GM08714 (cell line): ENCODE results near the gene NDRG2.

Experiments
- H3K4me3 ChIP-seq: fragments of 200-500 bp; sonication (Bioruptor generic); 2 replicates; pipeline ENCODE4 v1.5.1; 2014; ENCODE audit warnings: mild to moderate bottlenecking, low read length, inconsistent platforms
- ZNF274 ChIP-seq: IDR thresholded peaks from 2 replicates; pipeline ENCODE4 v1.6.1; 2012; ENCODE audit warnings: mild to moderate bottlenecking, low read depth, low read length

NDRG2 gene

DNA sequence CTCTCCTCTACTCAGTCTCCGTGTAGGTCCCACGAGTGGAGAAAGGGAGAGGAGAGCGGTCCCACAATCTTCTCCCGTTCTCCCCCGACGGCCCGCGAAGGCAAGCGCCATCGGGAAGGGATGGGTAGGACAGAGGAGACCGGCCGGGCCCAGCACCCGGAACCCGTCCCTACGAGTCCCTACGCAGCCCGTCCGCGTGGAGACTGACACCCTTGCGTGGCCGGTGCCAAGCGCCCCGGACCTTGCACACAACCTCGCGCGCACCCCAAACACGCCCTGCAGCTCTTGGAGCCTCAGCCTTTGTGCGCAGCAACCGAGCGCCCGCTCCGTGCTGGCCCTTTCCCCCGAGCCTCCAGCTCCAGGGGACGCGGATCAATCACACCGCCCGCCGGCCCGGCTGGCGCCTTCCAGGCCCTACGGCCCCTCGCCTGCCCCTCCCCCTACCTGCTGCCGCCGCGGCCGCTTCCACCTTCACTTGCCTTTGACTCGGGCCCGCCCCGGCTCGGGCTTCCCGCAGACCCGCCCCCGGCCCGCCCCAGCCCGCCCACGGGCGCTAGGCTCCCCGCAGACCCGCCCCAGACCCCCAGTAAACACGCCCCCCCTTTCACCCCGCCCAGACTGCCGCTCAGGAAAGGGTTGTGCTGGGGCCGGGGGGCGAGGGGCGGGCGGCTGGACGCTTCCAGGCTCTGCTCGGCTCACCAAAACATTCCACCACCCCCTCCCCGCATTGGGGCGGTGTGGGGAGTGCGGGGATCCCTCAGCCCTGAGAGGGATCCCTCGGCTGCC, at the start of gene NDRG2:
NDRG2 (minus strand) TSS at position 477 of the 786 bp plus-strand sequence. CDS start 1,746 bp downstream, outside the sequence.
- no peak for TF ChIP-seq ZNF274
- peak within 1 kb of the TSS; percentile 29; the same call in 1 of the 2 replicates for H3K4me3 ChIP-seq

DNA sequence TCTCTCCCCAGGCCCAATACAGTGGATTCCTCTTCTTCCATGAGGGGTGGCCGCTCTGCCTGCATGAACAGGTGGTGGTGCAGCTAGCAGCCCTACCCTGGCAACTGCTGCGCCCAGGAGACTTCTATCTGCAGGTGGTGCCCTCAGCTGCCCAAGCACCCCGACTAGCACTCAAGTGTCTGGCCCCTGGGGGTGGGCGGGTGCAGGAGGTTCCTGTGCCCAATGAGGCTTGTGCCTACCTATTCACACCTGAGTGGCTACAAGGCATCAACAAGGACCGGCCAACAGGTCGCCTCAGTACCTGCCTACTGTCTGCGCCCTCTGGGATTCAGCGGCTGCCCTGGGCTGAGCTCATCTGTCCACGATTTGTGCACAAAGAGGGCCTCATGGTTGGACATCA, 49.1 kb upstream of the NDRG2 start:
- no peak overlapping the region for H3K4me3 ChIP-seq
- TF ChIP-seq ZNF274, result no peak

DNA sequence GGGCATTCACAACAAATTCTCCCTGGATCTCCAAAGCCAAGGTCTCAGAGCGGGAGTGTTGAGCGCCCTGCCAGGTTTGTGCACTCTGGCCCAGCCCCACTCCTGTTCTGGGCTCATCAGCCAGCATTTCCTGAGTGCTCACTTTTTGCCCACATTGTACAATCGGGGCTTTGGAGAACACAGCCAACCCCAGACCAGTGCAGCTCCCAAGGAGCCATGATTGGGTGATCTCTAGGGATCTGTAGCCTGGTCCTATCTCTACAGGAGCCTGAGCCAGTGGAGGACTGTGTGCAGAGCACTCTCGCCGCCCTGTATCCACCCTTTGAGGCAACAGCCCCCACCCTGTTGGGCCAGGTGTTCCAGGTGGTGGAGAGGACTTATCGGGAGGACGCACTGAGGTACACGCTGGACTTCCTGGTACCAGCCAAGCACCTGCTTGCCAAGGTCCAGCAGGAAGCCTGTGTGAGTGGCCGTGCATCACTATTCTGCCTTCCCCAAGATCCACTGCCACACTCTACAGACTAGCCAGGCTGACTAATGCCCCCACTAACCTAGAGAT, 48.0 kb upstream of the NDRG2 start:
- H3K4me3 ChIP-seq, result no peak overlapping the region
- no peak for TF ChIP-seq ZNF274

DNA sequence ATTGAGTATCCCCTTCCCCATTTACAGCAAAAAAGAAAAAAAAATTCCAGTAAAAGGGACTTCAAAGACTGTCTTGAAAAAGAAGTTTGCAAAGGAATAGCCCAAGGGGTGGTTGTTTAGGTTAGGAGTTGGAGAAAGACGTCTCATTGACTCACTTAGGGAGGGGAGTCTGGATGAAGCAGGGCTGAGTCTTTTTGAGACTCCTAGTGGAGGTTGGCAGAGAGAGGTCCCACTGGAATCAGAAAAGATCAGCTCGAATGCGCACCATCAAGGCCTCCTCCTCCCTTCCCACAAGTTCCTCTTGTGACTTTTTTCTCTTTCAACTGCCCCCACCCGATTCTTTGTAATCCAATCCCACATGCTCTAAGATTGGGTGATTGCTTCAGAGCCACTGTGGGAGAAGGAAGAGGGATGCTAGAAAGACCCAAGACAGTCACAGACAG, 47.2 kb upstream of the NDRG2 start:
- peak overlapping the region; percentile 51; the same call in 1 of the 2 replicates for H3K4me3 ChIP-seq
- no peak for TF ChIP-seq ZNF274

DNA sequence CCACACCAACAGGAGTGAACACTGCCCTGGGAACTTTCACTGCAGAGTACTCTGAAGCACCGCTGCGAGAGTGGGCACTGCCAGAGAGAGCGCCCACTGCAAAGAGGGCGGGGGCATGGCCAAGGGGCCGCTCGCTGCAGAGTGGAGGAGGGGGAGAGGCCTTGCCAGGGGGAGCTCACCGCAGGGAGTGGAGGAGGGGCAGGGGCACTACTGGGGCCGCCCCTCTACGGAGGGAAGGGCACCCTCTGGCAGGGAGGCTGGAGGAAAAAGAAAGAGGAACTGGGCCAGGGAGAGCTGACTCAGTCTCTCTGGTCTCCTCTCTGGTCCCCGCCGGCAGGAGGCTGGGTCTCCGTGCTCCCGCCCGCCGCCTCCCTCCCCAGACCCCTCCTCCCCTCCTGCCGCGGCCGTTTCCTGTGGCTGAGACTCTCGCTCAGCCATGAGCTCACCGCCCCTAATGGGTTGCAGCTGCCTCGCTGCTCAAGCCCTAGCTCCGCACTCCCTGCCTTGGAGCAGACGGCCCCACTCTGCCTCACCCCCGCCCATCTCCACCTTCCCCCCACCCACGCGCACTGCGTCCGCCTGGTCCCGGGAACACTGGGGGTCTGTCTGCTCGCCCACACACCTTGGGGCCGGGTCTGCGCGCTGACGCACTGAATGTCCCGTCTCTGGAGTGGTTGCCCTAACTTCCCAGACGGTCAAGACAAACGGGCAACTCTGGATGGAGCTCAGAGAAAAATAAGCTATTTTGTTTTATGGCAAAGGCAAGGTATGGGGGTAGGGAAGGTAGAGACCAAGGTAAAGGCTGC, 46.6 kb upstream of the NDRG2 start:
- H3K4me3 ChIP-seq, result peak overlapping the region; percentile 56; the same call in 1 of the 2 replicates
- no peak for TF ChIP-seq ZNF274

DNA sequence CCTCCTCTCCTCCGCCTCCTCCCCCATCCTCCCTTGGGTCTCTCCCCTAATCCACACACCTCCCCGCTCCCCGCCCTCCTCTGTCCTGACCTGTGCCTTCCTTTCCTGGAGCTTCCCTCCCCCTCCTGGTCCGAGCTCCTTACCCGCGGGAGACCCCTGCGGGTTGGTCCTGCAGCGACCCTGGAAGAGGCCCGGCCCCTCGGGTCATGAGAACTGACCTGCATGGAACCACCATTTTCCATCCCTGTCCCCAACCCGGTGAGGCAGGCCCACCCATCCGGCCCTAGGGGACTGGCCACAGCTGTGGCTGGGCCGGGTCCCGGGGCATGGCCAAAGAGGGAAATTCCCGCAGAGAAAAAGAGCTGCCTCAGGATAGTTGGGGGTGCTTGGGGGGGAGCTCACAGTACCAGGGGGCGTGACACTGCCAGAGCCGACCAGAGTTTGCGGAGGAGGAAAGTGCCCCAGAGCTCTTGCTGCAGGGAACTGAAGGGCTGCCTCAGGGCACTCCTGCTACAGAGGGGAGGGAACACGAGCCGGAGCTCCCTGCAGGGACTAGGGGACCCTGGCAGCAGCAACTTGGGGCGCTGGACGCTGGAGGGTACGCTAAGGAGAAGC, 45.9 kb upstream of the NDRG2 start:
- TF ChIP-seq ZNF274, result no peak
- H3K4me3 ChIP-seq, result peak overlapping the region; percentile 56; the same call in 1 of the 2 replicates

DNA sequence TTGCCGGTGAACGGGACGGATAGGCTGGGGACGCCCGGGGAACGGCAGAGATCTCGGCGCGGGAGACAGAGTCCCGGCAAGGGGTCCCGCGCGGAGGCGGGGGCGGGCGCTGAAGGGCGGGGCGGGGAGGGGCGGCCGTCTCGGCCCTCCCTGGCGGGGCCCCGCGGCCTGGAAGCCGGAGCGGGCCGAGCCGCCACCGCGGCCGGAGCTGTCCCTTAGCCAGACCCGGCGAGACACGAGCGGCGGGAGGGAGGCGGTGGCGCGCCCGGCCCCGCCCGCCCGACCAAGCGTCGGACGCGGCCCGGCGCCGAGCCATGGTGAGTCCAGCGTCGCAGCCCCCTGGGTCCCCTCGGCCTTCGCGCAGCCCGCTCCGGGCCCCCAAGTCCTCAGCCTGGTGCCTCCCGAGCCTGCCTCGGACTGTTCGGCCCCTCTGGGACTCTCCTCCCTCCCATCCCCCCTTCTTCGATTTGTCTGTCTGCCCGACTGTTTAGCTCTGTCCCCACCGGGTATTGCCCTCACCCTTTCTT, 45.3 kb upstream of the NDRG2 start, which contains the start of gene ARHGEF40:
ARHGEF40 (plus strand) TSS at position 222 of the 527 bp plus-strand sequence; CDS start at position 315, 93 bp downstream.
- H3K4me3 ChIP-seq, result peak within 1 kb of the TSS; percentile 56; the same call in 1 of the 2 replicates
- TF ChIP-seq ZNF274, result no peak

DNA sequence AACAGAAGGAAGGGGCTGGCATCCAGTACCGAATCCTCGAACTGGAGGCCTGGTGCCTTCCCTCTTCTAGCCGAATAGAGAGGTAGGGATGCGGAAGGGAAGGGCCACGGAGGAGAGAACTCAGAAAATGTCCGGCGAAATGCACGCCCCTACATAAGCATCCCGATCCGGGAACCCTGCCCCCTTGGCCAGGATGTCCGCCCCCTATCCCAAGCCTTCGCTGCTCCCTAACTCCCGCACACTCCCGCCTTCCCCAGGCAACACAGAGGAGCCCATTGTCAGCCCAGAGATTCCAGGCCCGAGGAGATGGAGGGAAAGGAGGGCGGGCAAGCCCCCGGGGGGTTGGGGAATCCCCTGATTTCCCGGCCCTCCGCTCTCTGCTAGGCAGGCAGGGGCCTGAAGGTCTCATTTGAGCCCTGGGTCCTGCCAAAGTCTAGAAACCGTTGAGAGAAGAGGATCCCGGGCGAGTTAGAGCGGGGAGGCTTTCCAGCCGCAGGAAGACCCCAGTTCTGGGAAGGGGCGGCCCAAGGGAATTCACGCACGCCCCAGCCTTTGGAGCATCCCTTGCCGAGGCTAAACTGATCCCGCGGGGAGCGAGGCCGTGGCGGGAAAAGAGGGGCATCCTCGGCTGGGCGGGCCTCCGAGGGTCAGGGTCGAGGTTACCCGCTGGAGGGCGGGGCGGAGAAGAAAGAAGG, 44.7 kb upstream of the NDRG2 start:
- H3K4me3 ChIP-seq, result peak overlapping the region; percentile 20; the same call in 1 of the 2 replicates
- no peak for TF ChIP-seq ZNF274

DNA sequence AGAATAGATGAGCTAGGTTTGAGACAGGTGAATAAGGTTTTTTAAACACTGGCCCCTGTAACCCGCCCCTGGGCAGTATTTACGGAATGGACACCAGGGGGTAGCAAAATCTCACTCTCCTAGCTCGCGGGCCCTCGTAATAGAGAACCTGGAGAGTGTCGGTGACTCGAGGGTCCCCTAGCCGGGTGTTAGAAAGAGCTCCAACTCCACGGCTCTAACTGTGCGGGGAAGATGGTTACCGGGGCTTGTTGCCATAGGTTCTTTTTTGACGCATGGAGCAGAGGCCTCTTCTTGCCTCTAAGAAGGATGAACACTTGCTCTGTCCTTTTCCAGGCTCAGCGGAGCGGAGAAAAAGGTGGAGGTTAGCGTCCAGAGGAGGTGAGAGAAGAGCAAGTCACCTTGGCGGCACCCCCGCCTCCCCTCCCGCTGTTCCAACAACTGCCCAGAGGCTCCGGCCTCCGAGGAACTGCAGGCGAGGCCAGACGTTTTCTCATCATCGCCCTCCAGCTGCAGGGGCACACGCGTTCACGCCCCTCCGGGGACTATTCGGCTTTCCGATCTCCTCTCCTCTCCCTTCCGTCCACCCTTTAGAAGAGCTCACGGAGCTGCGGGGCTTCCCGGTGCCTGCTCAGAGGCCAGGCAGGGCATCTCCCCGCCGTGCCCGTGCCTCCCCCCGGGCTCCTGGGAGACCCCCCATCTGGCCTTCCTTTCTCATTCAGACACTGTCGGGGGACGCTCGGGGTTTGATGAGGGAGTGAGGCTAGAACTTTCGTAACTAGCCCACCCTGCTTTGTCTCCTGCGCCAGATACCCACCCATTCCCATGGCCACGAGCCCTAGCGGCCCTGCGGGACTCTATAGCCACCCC, 43.9 kb upstream of the NDRG2 start:
- H3K4me3 ChIP-seq, result no peak overlapping the region
- TF ChIP-seq ZNF274, result no peak

DNA sequence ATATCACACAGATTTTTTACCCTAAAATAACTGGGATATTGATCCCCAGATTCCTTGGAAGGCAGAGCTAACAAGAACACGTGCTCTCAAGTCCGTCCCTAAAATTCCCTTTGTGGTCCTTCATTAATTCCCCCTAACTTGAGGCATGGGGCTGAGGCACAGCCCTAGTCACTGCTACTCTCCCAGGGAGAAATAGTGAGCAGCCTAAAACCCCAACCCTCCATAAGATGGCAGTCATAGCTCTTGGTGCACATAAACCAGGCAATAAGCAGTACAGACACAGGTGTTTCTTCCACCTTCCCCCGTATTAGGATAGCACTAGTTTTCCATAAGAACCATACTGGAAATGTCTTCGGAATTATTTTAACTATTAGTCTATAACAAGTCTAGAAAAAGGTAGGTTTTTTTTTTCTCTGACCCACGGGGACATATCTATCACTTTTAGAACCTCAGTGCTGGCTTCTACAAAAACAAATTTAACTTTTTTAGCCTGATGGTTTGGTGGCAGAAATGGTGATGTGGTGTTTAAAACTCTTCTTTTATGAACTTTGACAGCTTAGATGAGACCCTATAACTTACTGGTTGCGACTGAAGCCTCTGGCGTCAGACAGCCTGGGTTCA, 42.1 kb upstream of the NDRG2 start:
- no peak for TF ChIP-seq ZNF274
- H3K4me3 ChIP-seq, result no peak overlapping the region

DNA sequence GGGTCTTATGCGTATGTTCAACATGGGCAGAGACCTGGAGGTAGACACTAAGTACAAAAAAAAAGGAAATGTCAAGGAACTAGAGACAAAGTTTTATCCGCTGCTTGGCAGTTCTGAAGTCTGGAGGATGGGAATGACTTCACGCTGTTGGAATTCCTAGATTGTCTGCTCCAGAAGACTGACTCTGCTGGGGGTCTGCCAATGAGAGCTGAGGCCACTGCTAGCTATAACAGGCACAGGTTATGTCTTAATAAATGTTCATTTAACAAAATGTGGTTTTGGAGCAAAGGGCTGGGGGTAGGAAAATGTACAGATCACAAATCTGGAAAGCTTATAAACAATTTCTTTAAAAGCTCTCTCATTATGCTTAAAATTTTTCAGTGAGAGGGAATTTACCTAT, 38.6 kb upstream of the NDRG2 start:
- H3K4me3 ChIP-seq, result no peak overlapping the region
- no peak for TF ChIP-seq ZNF274

DNA sequence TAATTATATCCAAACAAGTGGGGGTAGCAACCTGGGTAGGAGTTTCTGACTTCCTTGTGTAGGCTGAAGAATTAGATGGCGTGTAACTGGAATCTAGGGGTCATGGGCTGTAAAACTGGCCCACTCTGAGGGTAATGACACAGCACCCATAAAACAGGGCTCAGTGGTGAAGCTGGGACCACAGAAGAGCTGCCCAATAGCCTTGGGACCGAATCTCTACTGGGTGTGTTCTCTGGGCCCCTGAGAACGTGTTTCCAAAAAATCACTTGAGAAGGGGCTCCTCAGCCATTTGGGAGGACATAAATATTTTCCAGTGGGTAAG, 36.4 kb upstream of the NDRG2 start:
- H3K4me3 ChIP-seq, result no peak overlapping the region
- TF ChIP-seq ZNF274, result no peak
